Brain microvascular endothelial cell (primary cell): Measurements from ENCODE around the gene SLC39A5.
"Not testable (repeated sequence)": the region's sequence is repeated elsewhere in the genome, so short reads cannot be mapped to it uniquely, and the experiment has no call there.

Experiments
- DNase-seq: peaks from one replicate; pipeline ENCODE4 v3.0.0-alpha.2; 2020
- H3K27ac ChIP-seq: fragments of 250-450 bp; sonication (Bioruptor Pico); 2 replicates; pipeline ENCODE4 v1.5.1; 2020; ENCODE audit warnings: mild to moderate bottlenecking, moderate library complexity
- H3K27me3 ChIP-seq: fragments of 250-450 bp; sonication (Bioruptor Pico); replicated peaks from 2 replicates; pipeline ENCODE4 v1.5.1; 2020; ENCODE audit warnings: mild to moderate bottlenecking
- H3K36me3 ChIP-seq: fragments of 250-450 bp; sonication (Bioruptor Pico); replicated peaks from 2 replicates; pipeline ENCODE4 v1.5.1; 2020; ENCODE audit warnings: mild to moderate bottlenecking
- H3K4me3 ChIP-seq: 2 replicates; pipeline ENCODE4 v1.5.1; 2011; ENCODE audit warnings: low read depth, mild to moderate bottlenecking, control low read depth, low read length, moderate library complexity
- in situ Hi-C: cut with HindIII; loops from 2 replicates; pipeline ENCODE4 v1.10.0; 2017; ENCODE audit warnings: low sequenced_read_pairs, low pct_ligation_motif_present
- TF ChIP-seq, protein P1 (sequence below): IDR thresholded peaks from 2 replicates; pipeline ENCODE4 v1.5.1; 2011; ENCODE audit warnings: low read depth, mild to moderate bottlenecking, moderate library complexity, low read length, control low read depth, inconsistent platforms; ENCODE audit errors: missing control alignments

Gene SLC39A5

DNA sequence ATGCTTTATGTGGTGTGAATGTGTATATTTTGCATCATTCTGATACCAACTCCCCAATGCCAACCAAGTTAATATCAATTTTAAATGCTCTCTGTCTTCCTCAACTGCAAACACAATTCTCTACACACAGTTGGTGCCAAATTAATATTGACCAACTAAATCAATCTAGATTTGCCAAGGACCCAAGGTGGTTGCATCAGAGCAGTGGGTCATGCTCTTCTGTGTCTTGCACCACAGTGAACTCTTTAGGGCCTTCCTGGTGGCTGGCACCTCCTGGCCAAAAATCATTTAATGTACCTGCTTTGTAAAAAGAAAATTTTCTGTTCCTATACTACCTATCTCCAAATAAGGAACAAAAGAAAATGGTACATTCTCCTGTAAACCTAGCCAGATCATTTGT lies 51.0 kb downstream of the SLC39A5 start:
- Histone ChIP-seq H3K27ac (no peak overlapping the region), H3K4me3 (no peak overlapping the region), H3K27me3 (no peaks in the 10 kb centered on the region), H3K36me3 (peaks cover 79% of the 10 kb centered on the region)
- in situ Hi-C loops, result no loop called here
- TF ChIP-seq, protein P1, sequence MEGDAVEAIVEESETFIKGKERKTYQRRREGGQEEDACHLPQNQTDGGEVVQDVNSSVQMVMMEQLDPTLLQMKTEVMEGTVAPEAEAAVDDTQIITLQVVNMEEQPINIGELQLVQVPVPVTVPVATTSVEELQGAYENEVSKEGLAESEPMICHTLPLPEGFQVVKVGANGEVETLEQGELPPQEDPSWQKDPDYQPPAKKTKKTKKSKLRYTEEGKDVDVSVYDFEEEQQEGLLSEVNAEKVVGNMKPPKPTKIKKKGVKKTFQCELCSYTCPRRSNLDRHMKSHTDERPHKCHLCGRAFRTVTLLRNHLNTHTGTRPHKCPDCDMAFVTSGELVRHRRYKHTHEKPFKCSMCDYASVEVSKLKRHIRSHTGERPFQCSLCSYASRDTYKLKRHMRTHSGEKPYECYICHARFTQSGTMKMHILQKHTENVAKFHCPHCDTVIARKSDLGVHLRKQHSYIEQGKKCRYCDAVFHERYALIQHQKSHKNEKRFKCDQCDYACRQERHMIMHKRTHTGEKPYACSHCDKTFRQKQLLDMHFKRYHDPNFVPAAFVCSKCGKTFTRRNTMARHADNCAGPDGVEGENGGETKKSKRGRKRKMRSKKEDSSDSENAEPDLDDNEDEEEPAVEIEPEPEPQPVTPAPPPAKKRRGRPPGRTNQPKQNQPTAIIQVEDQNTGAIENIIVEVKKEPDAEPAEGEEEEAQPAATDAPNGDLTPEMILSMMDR, result no peak
- DNase-seq, result no peak

DNA sequence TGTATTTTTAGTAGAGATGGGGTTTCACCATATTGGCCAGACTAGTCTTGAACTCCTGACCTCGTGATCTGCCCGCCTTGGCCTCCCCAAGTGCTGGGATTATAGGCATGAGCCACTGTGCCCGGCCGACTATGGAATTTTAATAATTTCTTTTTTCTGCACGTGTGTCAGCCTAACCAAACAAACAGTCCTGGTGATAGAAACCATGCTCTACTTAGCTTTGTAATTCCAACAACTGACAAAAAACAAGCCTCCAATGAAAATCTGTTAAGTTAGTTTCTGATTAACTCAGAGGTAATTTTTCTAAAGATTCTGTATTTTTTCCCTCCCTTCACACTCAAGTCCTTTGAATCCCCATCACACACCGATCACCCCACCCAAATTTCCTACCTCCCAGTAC lies 52.2 kb downstream of the SLC39A5 start:
- TF ChIP-seq, protein P1, result no peak
- in situ Hi-C loops, result no loop called here
- Histone ChIP-seq H3K27me3 (no peaks in the 10 kb centered on the region), H3K27ac (no peak overlapping the region), H3K4me3 (no peak overlapping the region), H3K36me3 (peaks cover 76% of the 10 kb centered on the region)
- no peak for DNase-seq

DNA sequence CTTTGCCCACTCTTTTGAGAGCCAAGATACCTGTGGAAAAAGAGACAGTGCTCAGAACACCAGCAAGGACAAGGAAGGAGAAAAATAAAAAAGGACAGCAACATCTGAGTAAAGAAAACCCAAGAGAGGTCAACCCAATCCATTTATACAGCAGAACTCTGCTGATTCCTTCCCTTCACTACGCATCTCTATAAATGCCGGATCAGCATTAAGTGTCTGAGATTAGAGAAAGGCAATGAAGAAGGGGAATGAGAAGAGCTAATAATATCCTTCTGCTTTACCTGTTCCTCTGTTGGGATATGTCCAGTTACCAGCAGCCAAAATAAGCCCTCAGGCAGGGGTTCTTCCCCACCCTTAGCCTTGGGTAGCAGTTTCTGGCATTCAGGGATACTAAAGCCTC lies 52.7 kb downstream of the SLC39A5 start:
- peaks cover 73% of the 10 kb centered on the region for H3K36me3 ChIP-seq
- in situ Hi-C loops, result no loop called here

DNA sequence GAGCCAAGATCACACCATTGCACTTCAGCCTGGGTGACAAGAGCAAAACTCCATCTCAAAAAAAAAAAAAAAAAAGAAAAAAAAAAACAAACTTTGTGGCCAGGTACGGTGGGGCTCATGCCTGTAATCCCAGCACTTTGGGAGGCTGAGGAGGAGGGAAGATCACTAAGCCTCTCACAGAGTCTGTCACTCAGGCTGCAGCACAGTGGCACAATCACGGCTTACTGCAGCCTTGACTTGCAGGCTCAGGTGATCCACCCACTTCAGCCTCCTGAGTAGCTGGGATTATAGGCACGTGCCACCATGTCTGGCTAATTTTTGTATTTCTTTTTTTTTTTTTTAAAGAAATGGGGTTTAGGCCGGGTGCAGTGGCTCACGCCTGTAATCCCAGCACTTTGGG lies 54.4 kb downstream of the SLC39A5 start:
- H3K4me3 ChIP-seq, in situ Hi-C loops, H3K27ac ChIP-seq, H3K27me3 ChIP-seq, DNase-seq: not testable (repeated sequence)
- H3K36me3 ChIP-seq, result peaks cover 59% of the 10 kb centered on the region

More for the DNA sequence above, 52.7 kb downstream of the SLC39A5 start:
- DNase-seq, result no peak
- Histone ChIP-seq H3K27ac (no peak overlapping the region), H3K4me3 (no peak overlapping the region), H3K27me3 (no peaks in the 10 kb centered on the region)
- TF ChIP-seq, protein P1, result no peak

DNA sequence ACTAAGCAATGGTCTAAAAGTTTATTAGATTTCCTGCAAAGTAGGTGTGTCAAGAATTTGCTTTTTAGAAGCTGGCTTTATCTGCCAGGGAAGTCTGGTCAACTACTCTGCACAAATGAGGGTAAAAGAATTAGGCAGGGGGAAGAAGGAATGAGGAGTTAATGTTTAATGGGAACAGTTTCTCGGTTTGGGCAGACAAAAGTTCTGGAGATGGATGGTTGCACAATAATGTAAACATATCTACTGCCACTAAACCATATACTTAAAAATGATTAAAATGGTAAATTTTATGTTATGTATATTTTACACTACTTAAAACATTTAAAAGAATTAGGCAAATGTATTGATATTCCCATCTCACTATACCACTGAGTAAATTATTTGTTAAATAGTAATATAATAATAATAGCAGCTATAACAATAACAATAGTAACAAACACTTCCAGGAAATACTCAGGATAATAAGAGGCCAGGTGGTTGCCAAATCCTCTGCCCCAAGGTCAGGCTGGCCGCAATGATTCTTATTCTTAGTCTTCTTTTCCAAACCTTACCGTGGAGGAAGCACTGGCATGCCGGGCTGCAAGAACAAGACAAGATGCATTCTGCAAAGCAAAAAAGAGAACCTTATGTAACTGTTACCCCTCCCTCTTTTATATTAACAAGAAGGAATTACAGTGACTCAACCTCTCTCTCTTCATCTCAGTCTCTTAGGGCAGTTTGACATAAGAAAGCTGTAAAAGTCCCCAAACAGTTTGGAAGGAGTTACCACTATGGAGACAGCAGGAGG lies 56.4 kb downstream of the SLC39A5 start:
- TF ChIP-seq, protein P1, result no peak
- in situ Hi-C loops, result no loop called here
- Histone ChIP-seq H3K27ac (no peak overlapping the region), H3K4me3 (no peak overlapping the region), H3K27me3 (no peaks in the 10 kb centered on the region), H3K36me3 (peaks cover 50% of the 10 kb centered on the region)
- no peak for DNase-seq
